Panc1 (cell line): ENCODE measurements around the gene SKA2. TPM values are rescaled to one million over a fixed set of nuclear protein-coding genes. Genes with fewer than 3 reads are reported as not detected.

ENCODE experiments used
- ATAC-seq: fragments of 200-7000 bp; cut with Tn5 transposase; 2 replicates; pipeline ENCODE4 v1.9.1; 2020; ENCODE audit warnings: mild to moderate bottlenecking, moderate library complexity
- BruUV-seq: library from RNA; stranded (reverse); fragments of 400-500 nt; replicated peaks from 2 replicates; lab custom pipeline; 2021; lab: Mats Ljungman, UMichigan
- CTCF ChIA-PET: fragments of 300-600 bp; sonication (Branson Sonifier 250); formaldehyde crosslinking; loops from one replicate; lab custom pipeline; 2022; ENCODE audit warnings: antibody characterized with exemption; lab: Charles Lee
- POLR2A ChIA-PET: fragments of 300-600 bp; sonication (Branson Sonifier 250); formaldehyde crosslinking; loops from one replicate; lab custom pipeline; 2022; ENCODE audit warnings: antibody characterized with exemption; lab: Charles Lee
- DNase-seq: peaks from one replicate; pipeline ENCODE4 v3.0.0-alpha.2; 2010; ENCODE audit warnings: low read depth, low spot score
- H3K27ac ChIP-seq: 2 replicates; pipeline ENCODE4 v1.5.1; 2011; ENCODE audit warnings: mild to moderate bottlenecking, low read length, inconsistent platforms
- H3K27me3 ChIP-seq: fragments of 200-500 bp; sonication (Bioruptor generic); 2 replicates; pipeline ENCODE4 v1.6.0; 2014; ENCODE audit warnings: low read length, inconsistent platforms; ENCODE audit not compliant: control insufficient read depth, insufficient read depth
- H3K36me3 ChIP-seq: fragments of 200-500 bp; sonication (Bioruptor generic); 2 replicates; pipeline ENCODE4 v1.5.1; 2014; ENCODE audit warnings: inconsistent platforms, mild to moderate bottlenecking, low read length, moderate library complexity; ENCODE audit not compliant: control insufficient read depth, insufficient read depth
- H3K4me1 ChIP-seq: 2 replicates; pipeline ENCODE4 v1.5.1; 2011; ENCODE audit warnings: inconsistent platforms, mild to moderate bottlenecking, low read length, moderate library complexity; ENCODE audit not compliant: control insufficient read depth, insufficient read depth
- H3K4me3 ChIP-seq, 2 experiments: 2 replicates each; pipeline ENCODE4 v1.5.1; 2011 to 2012; ENCODE audit warnings: low read depth in 2 of 2, low read length in 2 of 2, mild to moderate bottlenecking in 2 of 2, inconsistent platforms in 1 of 2, moderate library complexity in 1 of 2
- H3K9me3 ChIP-seq: fragments of 200-500 bp; sonication (Bioruptor generic); 2 replicates; pipeline ENCODE4 v1.5.1; 2014; ENCODE audit warnings: low read depth, mild to moderate bottlenecking, inconsistent platforms, low read length, moderate library complexity; ENCODE audit not compliant: control insufficient read depth, insufficient read depth
- POLR2AphosphoS5 ChIP-seq: IDR thresholded peaks from 2 replicates; pipeline ENCODE4 v1.6.1; 2012; ENCODE audit warnings: mild to moderate bottlenecking, low read depth, low read length, moderate library complexity
- REST ChIP-seq, 2 experiments: IDR thresholded peaks; 2 replicates each; pipeline ENCODE4 v1.6.1; 2011 to 2012; ENCODE audit warnings: low read depth in 2 of 2, control low read depth in 1 of 2, low read length in 1 of 2, mild to moderate bottlenecking in 1 of 2, moderate library complexity in 1 of 2; ENCODE audit not compliant: insufficient read depth in 1 of 2
- SIN3A ChIP-seq: IDR thresholded peaks from 2 replicates; pipeline ENCODE4 v1.6.1; 2012; ENCODE audit warnings: low read depth, mild to moderate bottlenecking, low read length, moderate library complexity, borderline replicate concordance; ENCODE audit not compliant: insufficient read depth
- TCF7L2 ChIP-seq: IDR thresholded peaks from 2 replicates; pipeline ENCODE4 v1.6.1; 2011; ENCODE audit warnings: mild to moderate bottlenecking, low read depth, low read length, inconsistent platforms
- in situ Hi-C: cut with HindIII; loops from 2 replicates; pipeline ENCODE4 v1.10.0; 2016; ENCODE audit warnings: low sequenced_read_pairs, low pct_unique_long_range_greater_than_20kb
- intact Hi-C: fragments of 100-400 bp; cut with micrococcal nuclease; formaldehyde crosslinking; loops from one replicate; pipeline ENCODE4 v1.10.0; 2022; ENCODE audit not compliant: unreplicated experiment
- total RNA-seq: library from RNA; stranded (reverse); gene quantifications from one replicate; pipeline ENCODE4 v1.2.1, GENCODE V29; 2021; ENCODE audit not compliant: unreplicated experiment
- TF ChIP-seq, protein P1 (sequence below): fragments of 450-650 bp; IDR thresholded peaks from 2 replicates; pipeline ENCODE4 v1.5.1; 2017; ENCODE audit warnings: mild to moderate bottlenecking

The SKA2 gene
- total RNA-seq, 1 experiment from 2014 or later, result 30.3 TPM

DNA sequence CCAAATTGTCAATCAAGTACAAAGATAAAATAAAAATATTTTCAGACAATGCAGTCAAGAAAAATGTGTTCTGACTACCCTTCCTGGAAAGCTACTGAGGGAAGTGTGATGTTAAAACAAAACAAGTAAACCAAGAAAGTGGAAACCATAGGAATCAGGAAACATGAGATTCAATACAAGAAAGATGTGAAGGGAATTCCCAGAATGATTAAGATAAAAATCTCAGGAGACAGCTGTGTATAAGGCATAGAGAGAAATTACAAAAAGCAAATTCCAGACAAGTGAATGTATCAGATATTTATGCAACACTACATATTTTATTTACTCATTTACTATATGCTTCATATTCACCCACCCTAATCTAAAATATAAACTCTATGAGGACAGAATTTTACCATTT, 80.5 kb downstream of the SKA2 start:
- intact Hi-C loops (no loop called here), in situ Hi-C loops (no loop called here)
- POLR2A ChIA-PET, result interaction anchor here (0.5 kb wide), 1 partner anchor 970 kb away, joined by 3 read pairs; no protein-coding TSS in a partner anchor
- Histone ChIP-seq H3K27ac (no peak overlapping the region), H3K4me3 (no peak overlapping the region), H3K27me3 (no peaks in the 10 kb centered on the region), H3K36me3 (peaks cover 36% of the 10 kb centered on the region), H3K4me1 (no peaks in the 10 kb centered on the region), H3K9me3 (no peaks in the 10 kb centered on the region)
- no TSS peak for BruUV-seq
- CTCF ChIA-PET, result no interaction called here
- DNase-seq (no peak), ATAC-seq (no peak)
- TF ChIP-seq POLR2AphosphoS5, result no peak
- TF ChIP-seq TCF7L2, result no peak

DNA sequence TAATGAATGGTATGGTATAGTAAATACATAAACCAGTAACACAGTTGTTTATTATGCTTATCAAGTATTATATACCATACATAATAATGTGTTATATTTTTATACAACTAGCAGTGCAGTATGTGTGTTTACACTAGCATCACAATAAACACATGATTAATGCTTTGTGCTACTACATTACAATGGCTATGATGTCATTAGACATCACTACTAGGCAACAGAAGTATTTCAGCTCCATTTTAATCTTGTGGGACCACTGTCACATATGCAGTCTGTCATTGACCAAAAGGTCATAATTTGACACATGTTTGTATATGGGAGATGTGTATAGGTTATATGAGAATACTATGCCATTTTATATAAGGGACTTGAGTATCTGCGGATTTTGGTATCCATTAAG, 81.0 kb downstream of the SKA2 start:
- TF ChIP-seq REST (IDR thresholded peaks at IDR 0.05; ENCODE audit: insufficient read depth in 1 of 2, low read depth in 2 of 2, low read length in 1 of 2) (no peak), POLR2AphosphoS5 (no peak), TCF7L2 (no peak), SIN3A (no peak)
- TF ChIP-seq, protein P1, sequence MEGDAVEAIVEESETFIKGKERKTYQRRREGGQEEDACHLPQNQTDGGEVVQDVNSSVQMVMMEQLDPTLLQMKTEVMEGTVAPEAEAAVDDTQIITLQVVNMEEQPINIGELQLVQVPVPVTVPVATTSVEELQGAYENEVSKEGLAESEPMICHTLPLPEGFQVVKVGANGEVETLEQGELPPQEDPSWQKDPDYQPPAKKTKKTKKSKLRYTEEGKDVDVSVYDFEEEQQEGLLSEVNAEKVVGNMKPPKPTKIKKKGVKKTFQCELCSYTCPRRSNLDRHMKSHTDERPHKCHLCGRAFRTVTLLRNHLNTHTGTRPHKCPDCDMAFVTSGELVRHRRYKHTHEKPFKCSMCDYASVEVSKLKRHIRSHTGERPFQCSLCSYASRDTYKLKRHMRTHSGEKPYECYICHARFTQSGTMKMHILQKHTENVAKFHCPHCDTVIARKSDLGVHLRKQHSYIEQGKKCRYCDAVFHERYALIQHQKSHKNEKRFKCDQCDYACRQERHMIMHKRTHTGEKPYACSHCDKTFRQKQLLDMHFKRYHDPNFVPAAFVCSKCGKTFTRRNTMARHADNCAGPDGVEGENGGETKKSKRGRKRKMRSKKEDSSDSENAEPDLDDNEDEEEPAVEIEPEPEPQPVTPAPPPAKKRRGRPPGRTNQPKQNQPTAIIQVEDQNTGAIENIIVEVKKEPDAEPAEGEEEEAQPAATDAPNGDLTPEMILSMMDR, result no peak
- H3K27me3 ChIP-seq, result no peaks in the 10 kb centered on the region
- H3K4me3 ChIP-seq, result no peak overlapping the region
- DNase-seq (no peak), ATAC-seq (no peak)
- ChIA-PET CTCF (no interaction called here), POLR2A (interaction anchor here (0.5 kb wide), 1 partner anchor 971 kb away, joined by 3 read pairs; no protein-coding TSS in a partner anchor)
- BruUV-seq, result no TSS peak
- peaks cover 31% of the 10 kb centered on the region for H3K36me3 ChIP-seq
- in situ Hi-C loops, result no loop called here
- no peaks in the 10 kb centered on the region for H3K4me1 ChIP-seq
- no peaks in the 10 kb centered on the region for H3K9me3 ChIP-seq
- no peak overlapping the region for H3K27ac ChIP-seq
- intact Hi-C loops, result no loop called here

- no peaks in the 10 kb centered on the region for H3K27me3 ChIP-seq
- in situ Hi-C loops, result no loop called here
- no peak for DNase-seq
- no peak overlapping the region for H3K27ac ChIP-seq
- POLR2A ChIA-PET, result interaction anchor here (0.7 kb wide), 1 partner anchor 154 kb away, joined by 4 read pairs; no protein-coding TSS in a partner anchor
- intact Hi-C loops, result no loop called here
- no TSS peak for BruUV-seq
- CTCF ChIA-PET, result no interaction called here
- H3K9me3 ChIP-seq, result no peaks in the 10 kb centered on the region
- H3K4me1 ChIP-seq, result no peaks in the 10 kb centered on the region
- TF ChIP-seq, protein P1, result no peak
- TF ChIP-seq TCF7L2, result no peak
- no peak for TF ChIP-seq POLR2AphosphoS5
- no peak for TF ChIP-seq SIN3A
- no peak for TF ChIP-seq REST (IDR thresholded peaks at IDR 0.05; ENCODE audit: insufficient read depth in 1 of 2, low read depth in 2 of 2, low read length in 1 of 2)
- peaks cover 22% of the 10 kb centered on the region for H3K36me3 ChIP-seq
- no peak for ATAC-seq
- no peak overlapping the region for H3K4me3 ChIP-seq
Measured at GRCh38 chr17:59069856-59070255, 85.1 kb downstream of the SKA2 start.
